Measurements from ENCODE around the gene MEGF11.

- TF ChIP-seq POLR2AphosphoS5 (IDR thresholded peaks at IDR 0.05) (no peak), CTCF (IDR thresholded peaks at IDR 0.05) (no peak), POLR2A (IDR thresholded peaks at IDR 0.05) (no peak)
Observed at GRCh38 chr15:66057089-66057488, 196.5 kb downstream of the MEGF11 start.

All from breast epithelium (tissue), 3 donors.